PC-3 (cell line): ENCODE measurements around the gene FLT3. TPM values are rescaled to one million over a fixed set of nuclear protein-coding genes. Genes with fewer than 3 reads are reported as not detected.
"Not testable (repeated sequence)": the region's sequence is repeated elsewhere in the genome, so short reads cannot be mapped to it uniquely, and the experiment has no call there.

Experiments used
- ATAC-seq: fragments of 200-7000 bp; cut with Tn5 transposase; 2 replicates; pipeline ENCODE4 v1.9.1; 2020; ENCODE audit warnings: mild to moderate bottlenecking, moderate library complexity
- BruUV-seq: library from RNA; stranded (reverse); fragments of 400-500 nt; replicated peaks from 2 replicates; lab custom pipeline; 2021; lab: Mats Ljungman, UMichigan
- CTCF ChIA-PET: fragments of 300-600 bp; sonication (Branson Sonifier 250); formaldehyde crosslinking; loops from one replicate; lab custom pipeline; 2022; ENCODE audit warnings: antibody characterized with exemption; lab: Charles Lee
- POLR2A ChIA-PET: fragments of 300-600 bp; sonication (Branson Sonifier 250); formaldehyde crosslinking; loops from one replicate; lab custom pipeline; 2022; ENCODE audit warnings: antibody characterized with exemption; ENCODE audit not compliant: unreplicated experiment; lab: Charles Lee
- DNase-seq: peaks from one replicate; pipeline ENCODE4 v3.0.0-alpha.2; 2015
- H2AFZ ChIP-seq: fragments of 300-600 bp; sonication (generic); 2 replicates; pipeline ENCODE4 v1.6.0; 2016; ENCODE audit warnings: antibody characterized with exemption, low read length
- H3F3A ChIP-seq: fragments of 300-600 bp; sonication (generic); one replicate; pipeline ENCODE4 v1.6.0; 2017; ENCODE audit warnings: antibody characterized with exemption, low read length, control low read depth, mild to moderate bottlenecking; ENCODE audit not compliant: unreplicated experiment
- H3K27ac ChIP-seq: fragments of 300-600 bp; sonication (generic); 2 replicates; pipeline ENCODE4 v1.5.1; 2016; ENCODE audit warnings: mild to moderate bottlenecking, low read length
- H3K27me3 ChIP-seq: fragments of 300-600 bp; sonication (generic); 2 replicates; pipeline ENCODE4 v1.6.1; 2016; ENCODE audit warnings: low read length, mixed read lengths
- H3K36me3 ChIP-seq: fragments of 300-600 bp; sonication (generic); 2 replicates; pipeline ENCODE4 v1.6.1; 2016; ENCODE audit warnings: low read depth, mixed run types, low read length, mixed read lengths
- H3K4me1 ChIP-seq: fragments of 300-600 bp; sonication (generic); 2 replicates; pipeline ENCODE4 v1.5.1; 2016; ENCODE audit warnings: low read length; ENCODE audit not compliant: insufficient read depth
- H3K4me2 ChIP-seq: fragments of 300-600 bp; sonication (generic); 2 replicates; pipeline ENCODE4 v1.6.0; 2016; ENCODE audit warnings: low read length
- H3K4me3 ChIP-seq: fragments of 300-600 bp; sonication (generic); 2 replicates; pipeline ENCODE4 v1.5.1; 2016; ENCODE audit warnings: mild to moderate bottlenecking, low read length, mixed read lengths
- H3K79me2 ChIP-seq: fragments of 300-600 bp; sonication (generic); 2 replicates; pipeline ENCODE4 v1.6.1; 2017; ENCODE audit warnings: low read length, mixed read lengths
- H3K9ac ChIP-seq: fragments of 300-600 bp; sonication (generic); 2 replicates; pipeline ENCODE4 v1.6.0; 2016; ENCODE audit warnings: mild to moderate bottlenecking, low read length
- H3K9me2 ChIP-seq: fragments of 300-600 bp; sonication (generic); replicated peaks from 2 replicates; pipeline ENCODE4 v1.6.1; 2016; ENCODE audit warnings: mixed run types, low read length, mixed read lengths
- H3K9me3 ChIP-seq: fragments of 300-600 bp; sonication (generic); 2 replicates; pipeline ENCODE4 v1.6.1; 2016; ENCODE audit warnings: low read length, mixed read lengths
- H4K20me1 ChIP-seq: fragments of 300-600 bp; sonication (generic); 2 replicates; pipeline ENCODE4 v1.6.1; 2016; ENCODE audit warnings: low read length, mixed read lengths
- CTCF ChIP-seq: fragments of 300-600 bp; sonication (generic); conservative IDR thresholded peaks from 2 replicates; pipeline ENCODE4 v1.5.1; 2017; ENCODE audit warnings: antibody characterized with exemption, low read depth, mild to moderate bottlenecking, low read length
- EZH2 ChIP-seq: fragments of 300-600 bp; sonication (generic); IDR thresholded peaks from one replicate; pipeline ENCODE4 v1.6.1; 2017; ENCODE audit warnings: antibody characterized with exemption, mild to moderate bottlenecking, low read length; ENCODE audit not compliant: unreplicated experiment
- EZH2phosphoT487 ChIP-seq: fragments of 300-600 bp; sonication (generic); IDR thresholded peaks from 2 replicates; pipeline ENCODE4 v1.6.1; 2018; ENCODE audit warnings: mild to moderate bottlenecking, antibody characterized with exemption, low read length, borderline replicate concordance
- intact Hi-C: fragments of 100-400 bp; cut with micrococcal nuclease; formaldehyde crosslinking; loops from 2 replicates; pipeline ENCODE4 v1.9.0; 2023
- total RNA-seq: library from RNA; depleted of rRNA; stranded (reverse); fragments of >200 nt; gene quantifications from 2 replicates; pipeline ENCODE4 v1.2.3, GENCODE V29; 2014

FLT3 gene
- total RNA-seq, 1 experiment from 2014 or later, result not detected

DNA sequence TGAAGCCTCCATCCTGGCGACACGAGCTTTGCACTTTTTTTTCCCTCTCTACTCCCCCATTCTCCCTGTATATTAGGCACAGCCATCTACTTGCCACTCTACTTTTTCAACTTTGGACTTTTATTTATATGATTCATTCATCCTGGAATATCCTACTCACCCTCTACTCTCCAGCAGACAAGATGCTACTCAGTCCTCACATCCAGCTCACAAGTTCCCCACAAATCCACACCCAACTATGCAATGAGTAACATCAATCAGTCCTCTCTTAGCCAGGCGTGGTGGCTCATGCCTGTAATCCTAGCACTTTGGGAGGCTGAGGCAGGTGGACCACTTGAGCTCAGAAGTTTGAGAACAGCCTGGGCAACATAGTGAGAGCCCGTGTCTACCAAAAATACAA lies 88.0 kb downstream of the FLT3 start:
- peak overlapping the region; percentile 53 for H3K27ac ChIP-seq
- no peaks in the 10 kb centered on the region for H4K20me1 ChIP-seq
- H3K9me2 ChIP-seq, result no peaks in the 10 kb centered on the region
- H2AFZ ChIP-seq, result no peak overlapping the region
- H3F3A ChIP-seq, result no peaks in the 10 kb centered on the region
- no peaks in the 10 kb centered on the region for H3K36me3 ChIP-seq
- ChIA-PET POLR2A (interaction anchor here (0.6 kb wide), 1 partner anchor 380 kb away, joined by 5 read pairs; no protein-coding TSS in a partner anchor), CTCF (no interaction called here)
- no peaks in the 10 kb centered on the region for H3K79me2 ChIP-seq
- H3K4me2 ChIP-seq, result peak overlapping the region; percentile 10; the same call in 1 of the 2 replicates
- H3K9me3 ChIP-seq, result no peaks in the 10 kb centered on the region
- 0 out of 2 replicates have a peak, but pooled peaks cover 4% of the 10 kb centered on the region for H3K27me3 ChIP-seq
- ATAC-seq, result peak; percentile 51
- intact Hi-C loops, result no loop called here
- TF ChIP-seq EZH2phosphoT487, result no peak
- H3K9ac ChIP-seq, result no peak overlapping the region
- H3K4me1 ChIP-seq, result peaks cover 15% of the 10 kb centered on the region
- peak; percentile 55 for DNase-seq
- H3K4me3 ChIP-seq, result no peak overlapping the region
- no TSS peak for BruUV-seq

- intact Hi-C loops, result no loop called here
- Histone ChIP-seq H3K79me2 (no peaks in the 10 kb centered on the region), H3K9me3 (no peaks in the 10 kb centered on the region), H3K4me3 (no peak overlapping the region), H4K20me1 (no peaks in the 10 kb centered on the region), H3K9ac (no peak overlapping the region), H3F3A (no peaks in the 10 kb centered on the region), H3K27me3 (no peaks in the 10 kb centered on the region), H3K36me3 (no peaks in the 10 kb centered on the region), H3K4me1 (peaks cover 15% of the 10 kb centered on the region), H3K4me2 (no peak overlapping the region), H3K27ac (no peak overlapping the region), H3K9me2 (no peaks in the 10 kb centered on the region), H2AFZ (no peak overlapping the region)
- BruUV-seq, result no TSS peak
- POLR2A ChIA-PET, result interaction anchor here (0.7 kb wide), 1 partner anchor 1486 kb away, joined by 4 read pairs; no protein-coding TSS in a partner anchor
- DNase-seq (no peak), ATAC-seq (no peak)
- CTCF ChIA-PET, result no interaction called here
- no peak for TF ChIP-seq CTCF
- no peak for TF ChIP-seq EZH2
- TF ChIP-seq EZH2phosphoT487, result no peak
These were observed 90.3 kb downstream of the FLT3 start for GRCh38 chr13:28010046-28010445.

DNA sequence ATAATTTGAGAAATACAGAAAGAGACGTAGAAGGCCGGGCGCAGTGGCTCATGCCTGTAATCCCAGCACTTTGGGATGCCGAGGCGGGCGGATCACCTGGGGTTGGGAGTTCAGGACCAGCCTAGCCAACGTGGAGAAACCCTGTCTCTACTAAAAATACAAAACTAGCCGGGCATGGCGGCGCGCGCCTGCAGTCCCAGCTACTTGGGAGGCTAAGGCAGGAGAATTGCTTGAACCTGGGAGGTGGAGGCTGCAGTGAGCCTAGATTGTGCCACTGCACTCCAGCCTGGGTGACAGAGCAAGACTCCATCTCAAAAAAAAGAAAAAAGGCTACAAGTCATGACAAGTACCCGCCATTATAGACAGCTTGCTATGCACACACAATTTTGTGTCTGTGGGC lies 95.4 kb downstream of the FLT3 start:
- H3K9me2 ChIP-seq, H3K36me3 ChIP-seq, H3K27ac ChIP-seq, H3K9ac ChIP-seq, H3K4me3 ChIP-seq, intact Hi-C loops, H2AFZ ChIP-seq, DNase-seq, POLR2A ChIA-PET, H3K4me2 ChIP-seq, H3K79me2 ChIP-seq, H3K27me3 ChIP-seq, ATAC-seq, H4K20me1 ChIP-seq, H3K4me1 ChIP-seq, H3F3A ChIP-seq, BruUV-seq, H3K9me3 ChIP-seq, CTCF ChIA-PET: not testable (repeated sequence)
